GM21447 (cell line): ENCODE measurements around the gene RHOJ.

ENCODE experiments used
- ATAC-seq: cut with Tn5 transposase; IDR thresholded peaks from one replicate; pipeline ENCODE4 v1.9.1; 2021; ENCODE audit not compliant: unreplicated experiment

RHOJ gene

GRCh38 chr14:63205044-63205575 is 867 bp downstream of the RHOJ start:
- ATAC-seq, result no peak

DNA sequence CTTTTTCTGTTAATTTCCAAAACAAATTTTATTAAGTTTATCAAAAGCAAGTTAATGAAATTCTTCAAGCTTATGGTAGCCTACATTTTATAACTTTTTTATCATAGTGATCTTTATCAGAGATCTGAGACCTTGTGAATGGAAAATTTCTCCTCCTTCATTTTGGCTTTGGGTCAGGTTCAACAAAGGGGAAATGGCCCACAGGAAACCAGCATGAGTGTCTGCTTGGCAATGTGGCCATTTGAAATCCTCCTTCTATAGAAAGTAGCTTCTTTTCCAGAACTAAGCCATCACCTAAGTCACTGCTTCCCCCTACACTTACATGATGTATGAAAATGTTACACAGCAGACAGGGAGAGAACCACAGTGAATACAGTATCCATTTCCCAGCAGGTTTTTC is 1.6 kb downstream of the RHOJ start:
- ATAC-seq, result no peak

DNA sequence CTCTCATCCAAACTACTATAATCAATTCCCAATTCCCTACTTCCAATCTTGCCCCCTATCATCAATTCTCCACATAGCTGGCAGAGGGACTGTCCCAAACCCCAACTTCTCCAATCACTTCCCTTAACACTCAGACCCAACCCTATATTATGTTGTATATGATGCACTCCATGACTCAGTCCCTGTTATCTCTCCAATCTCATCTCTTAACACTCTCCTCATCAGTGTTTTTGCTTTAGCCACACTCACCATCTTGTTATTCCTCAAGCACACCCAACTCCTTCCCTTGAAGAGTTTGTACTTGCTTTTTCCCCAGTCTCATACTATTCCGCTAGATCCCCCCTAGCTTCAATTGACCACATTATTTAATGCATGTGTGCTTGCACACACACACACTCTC is 4.9 kb downstream of the RHOJ start:
- no peak for ATAC-seq

GRCh38 chr14:63210812-63211211 is 6.6 kb downstream of the RHOJ start:
- no peak for ATAC-seq

DNA sequence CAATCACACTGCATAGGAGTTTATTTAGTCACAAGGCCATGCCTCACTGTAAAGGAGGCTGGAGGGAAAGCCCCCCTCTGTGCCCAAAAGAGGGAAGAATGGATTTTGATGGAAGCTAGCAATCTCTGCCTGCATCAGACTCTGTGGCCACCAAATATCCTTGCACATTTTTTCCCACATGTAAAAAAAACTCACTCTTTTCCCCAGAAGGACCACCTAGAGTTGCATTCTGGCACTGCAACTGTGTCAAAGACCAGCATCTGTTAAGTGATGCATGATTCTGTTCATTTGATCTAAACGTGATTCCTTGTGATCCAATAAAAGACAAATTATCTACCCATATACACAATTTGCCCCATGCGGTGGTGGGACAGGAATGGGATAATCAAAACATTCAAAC is 8.0 kb downstream of the RHOJ start:
- ATAC-seq, result no peak

GRCh38 chr14:63212776-63213500 is 8.7 kb downstream of the RHOJ start:
- no peak for ATAC-seq

- no peak for ATAC-seq
Observed at GRCh38 chr14:63214417-63215196, 10.4 kb downstream of the RHOJ start.

GRCh38 chr14:63220526-63220925 is 16.3 kb downstream of the RHOJ start:
- ATAC-seq, result no peak

DNA sequence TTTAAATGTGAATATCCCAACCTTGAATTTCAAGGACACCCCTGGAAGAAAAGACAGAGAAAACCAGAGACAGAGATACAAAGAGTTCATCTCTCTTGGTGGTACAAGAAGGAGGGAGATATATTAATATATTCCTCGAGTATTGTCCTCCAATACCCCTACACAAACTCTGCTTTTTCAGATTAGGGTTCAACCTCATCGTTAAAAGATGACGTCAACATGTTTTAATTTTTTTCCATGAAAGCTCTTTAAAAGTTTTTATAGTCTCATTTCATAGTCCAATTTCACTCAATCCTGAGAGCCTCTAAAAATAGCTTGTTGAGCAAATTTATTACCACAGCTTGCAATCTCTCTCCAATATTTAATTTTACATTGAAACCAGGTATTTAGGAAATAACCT is 19.4 kb downstream of the RHOJ start:
- no peak for ATAC-seq

DNA sequence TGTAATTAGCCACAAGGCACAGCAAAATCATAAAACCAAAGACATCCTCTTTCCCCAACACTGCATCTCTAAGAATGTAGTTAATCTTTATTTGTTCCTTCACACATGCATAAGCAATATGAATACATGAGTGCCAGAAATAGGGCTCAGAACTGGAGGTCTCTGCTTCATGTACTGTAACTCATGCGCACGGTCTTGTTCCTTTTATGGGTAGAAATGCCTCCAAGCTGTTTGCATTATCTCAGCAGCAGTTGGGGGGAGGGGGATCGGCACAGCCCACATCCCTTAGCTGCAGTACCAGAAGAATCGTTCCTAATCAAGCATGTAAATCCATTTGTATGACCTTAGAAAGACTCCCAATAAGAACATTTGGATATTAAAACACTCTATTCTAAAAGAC is 20.0 kb downstream of the RHOJ start:
- ATAC-seq, result no peak

GRCh38 chr14:63228217-63228616 is 24.0 kb downstream of the RHOJ start:
- no peak for ATAC-seq

DNA sequence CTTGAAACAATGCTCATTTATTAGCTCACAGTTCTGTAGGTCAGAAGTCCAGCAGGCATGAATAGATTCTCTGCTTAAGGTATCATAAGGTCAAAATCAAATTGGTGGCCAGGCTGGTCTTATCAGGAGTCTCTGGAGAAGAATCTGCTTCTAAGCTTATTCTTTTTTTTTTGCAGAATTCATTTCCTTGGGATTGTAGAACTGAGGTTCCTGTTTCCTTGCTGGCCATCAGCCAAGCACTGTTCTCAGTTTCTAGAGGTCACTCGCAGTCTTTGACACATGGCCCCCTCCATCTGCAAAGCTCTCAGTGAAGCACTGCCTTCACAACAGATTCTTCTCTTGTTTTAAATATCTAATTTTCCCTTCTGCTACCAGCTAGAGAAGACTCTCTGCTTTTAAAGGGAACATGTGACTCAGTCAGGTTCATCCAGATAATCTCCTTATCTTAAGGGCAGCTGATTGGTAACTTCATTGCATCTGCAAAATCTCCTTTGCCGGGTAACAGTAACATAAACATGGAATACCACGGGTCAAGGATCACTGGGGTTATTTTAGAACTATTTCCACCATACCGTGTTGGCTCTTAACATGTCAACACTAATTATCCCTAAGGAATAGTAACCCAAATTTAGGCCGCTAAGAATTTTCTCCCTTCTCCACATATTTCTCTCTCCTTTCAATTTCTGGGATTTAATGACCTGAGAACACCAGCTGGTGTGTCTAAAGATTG is 25.3 kb downstream of the RHOJ start:
- ATAC-seq, result no peak

GRCh38 chr14:63231766-63232165 is 27.5 kb downstream of the RHOJ start:
- ATAC-seq, result no peak

- ATAC-seq, result no peak
Observed at GRCh38 chr14:63237791-63238190, 33.5 kb downstream of the RHOJ start.

DNA sequence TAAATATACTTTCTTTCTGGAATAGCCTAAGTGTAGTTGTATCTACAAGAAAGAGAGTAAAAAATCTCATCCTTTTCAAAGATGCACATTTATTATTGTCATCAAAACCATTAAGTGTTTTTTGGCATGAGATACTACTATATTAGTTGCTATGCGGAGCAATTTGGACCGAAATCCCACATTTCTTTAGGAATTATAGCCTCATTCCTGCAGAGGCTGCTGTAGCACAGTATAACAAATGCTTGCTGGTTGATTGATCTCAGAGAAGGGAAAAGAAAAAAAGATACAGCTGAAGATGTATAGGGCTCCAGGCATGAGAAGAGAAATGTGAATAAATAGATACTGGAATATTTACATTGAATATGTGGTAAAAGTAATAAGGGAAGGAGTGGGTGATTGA is 36.0 kb downstream of the RHOJ start:
- no peak for ATAC-seq

GRCh38 chr14:63241096-63241495 is 36.9 kb downstream of the RHOJ start:
- ATAC-seq, result no peak

GRCh38 chr14:63243646-63244045 is 39.4 kb downstream of the RHOJ start:
- no peak for ATAC-seq

GRCh38 chr14:63245893-63246292 is 41.6 kb downstream of the RHOJ start:
- ATAC-seq, result no peak

GRCh38 chr14:63248211-63248610 is 44.0 kb downstream of the RHOJ start:
- no peak for ATAC-seq

DNA sequence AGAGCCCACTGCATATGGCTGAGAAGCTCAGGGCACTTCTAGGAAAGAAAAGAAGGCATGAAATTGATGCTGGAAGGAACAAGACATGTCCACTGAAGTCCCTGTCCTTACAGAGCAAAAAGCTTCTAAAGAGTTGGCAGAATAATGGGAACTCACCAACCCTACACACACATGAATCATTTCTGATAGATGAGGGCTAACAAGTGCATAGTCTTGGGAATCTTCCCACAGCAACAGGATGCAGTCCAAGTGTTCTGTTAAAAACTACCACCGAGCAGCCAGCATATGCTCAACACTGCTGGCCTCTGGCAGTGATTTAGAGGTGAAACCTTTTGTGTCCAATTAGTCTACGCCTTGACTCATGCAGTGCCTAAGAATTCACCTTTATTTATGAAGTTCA is 44.8 kb downstream of the RHOJ start:
- no peak for ATAC-seq

DNA sequence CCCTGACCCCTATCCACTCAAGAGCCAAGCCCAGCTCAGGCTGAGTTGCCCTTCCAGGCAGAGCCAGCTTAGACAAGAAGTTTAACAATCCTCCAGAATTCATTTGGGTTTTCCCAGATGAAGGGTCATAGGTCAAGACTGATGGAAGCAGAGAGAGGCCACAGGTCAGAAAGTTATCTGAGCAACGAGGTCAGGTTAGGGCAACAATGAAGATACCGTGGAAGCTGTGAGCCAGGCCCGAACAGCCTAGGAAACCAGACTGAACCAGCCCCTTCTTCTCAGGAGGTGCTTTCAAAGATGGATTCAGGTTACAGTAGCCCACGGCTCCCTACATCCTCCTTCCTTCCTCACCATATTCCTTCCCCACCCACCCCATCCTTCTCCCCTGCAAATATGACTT is 53.1 kb downstream of the RHOJ start:
- no peak for ATAC-seq

- ATAC-seq, result no peak
Observed at GRCh38 chr14:63262446-63262845, 58.2 kb downstream of the RHOJ start.
